Activated CD8-positive, alpha-beta memory T cell treated with anti-CD3 and anti-CD28 coated beads, Interleukin-2, amount 50 U/mL, for 24 hours (primary cell): ENCODE measurements around the gene RPGR.

ENCODE experiments used
- DNase-seq: peaks from one replicate; pipeline ENCODE4 v3.0.0-alpha.2; 2020; ENCODE audit errors: extremely low read depth

The RPGR gene

GRCh38 chrX:38262715-38263620 is 64.3 kb downstream of the RPGR start:
- DNase-seq = no peak

GRCh38 chrX:38260231-38260630 is 67.1 kb downstream of the RPGR start:
- DNase-seq = no peak

GRCh38 chrX:38256019-38256418 is 71.3 kb downstream of the RPGR start:
- no peak for DNase-seq

- DNase-seq = no peak
Observed at GRCh38 chrX:38249965-38250364, 77.3 kb downstream of the RPGR start.

GRCh38 chrX:38247051-38247450 is 80.3 kb downstream of the RPGR start:
- no peak for DNase-seq

GRCh38 chrX:38240541-38240940 is 86.8 kb downstream of the RPGR start:
- DNase-seq = no peak

- DNase-seq = no peak
Observed at GRCh38 chrX:38236901-38237615, 90.3 kb downstream of the RPGR start.

- DNase-seq = no peak
Observed at GRCh38 chrX:38233891-38234667, 93.2 kb downstream of the RPGR start.

- no peak for DNase-seq
Observed at GRCh38 chrX:38232079-38232686, 95.1 kb downstream of the RPGR start.

GRCh38 chrX:38225093-38225492 is 102.2 kb downstream of the RPGR start:
- DNase-seq = no peak

GRCh38 chrX:38224160-38224559 is 103.1 kb downstream of the RPGR start:
- no peak for DNase-seq

GRCh38 chrX:38221391-38221929 is 105.8 kb downstream of the RPGR start:
- DNase-seq = no peak

- DNase-seq = no peak
Observed at GRCh38 chrX:38220415-38221390, 106.6 kb downstream of the RPGR start, which contains the start of gene SRPX. Gene SRPX (minus strand): TSS chrX:38220871. CDS start chrX:38220792, 79 bp downstream.

- DNase-seq = no peak
Observed at GRCh38 chrX:38220024-38220414, 107.3 kb downstream of the RPGR start.
